ENCODE results near the gene WEE1. TPM values are rescaled to one million over a fixed set of nuclear protein-coding genes. Genes with fewer than 3 reads are reported as not detected.

The WEE1 gene
- polyA plus RNA-seq, 1 experiment = 44.8 TPM

GRCh38 chr11:9571071-9571762 lies 2.3 kb upstream of the WEE1 start:
- Histone ChIP-seq H3K27ac (ENCODE audit: low read depth, low read length) (no peak overlapping the region), H3K27me3 (ENCODE audit: control insufficient read depth, insufficient read depth, low read length) (no peaks in the 10 kb centered on the region), H3K4me3 (ENCODE audit: low read depth, low read length) (no peak overlapping the region), H3K9me3 (ENCODE audit: control insufficient read depth, insufficient read depth, low read length) (no peaks in the 10 kb centered on the region; the same call in 1 of the 2 replicates)
- TF ChIP-seq, protein P1, sequence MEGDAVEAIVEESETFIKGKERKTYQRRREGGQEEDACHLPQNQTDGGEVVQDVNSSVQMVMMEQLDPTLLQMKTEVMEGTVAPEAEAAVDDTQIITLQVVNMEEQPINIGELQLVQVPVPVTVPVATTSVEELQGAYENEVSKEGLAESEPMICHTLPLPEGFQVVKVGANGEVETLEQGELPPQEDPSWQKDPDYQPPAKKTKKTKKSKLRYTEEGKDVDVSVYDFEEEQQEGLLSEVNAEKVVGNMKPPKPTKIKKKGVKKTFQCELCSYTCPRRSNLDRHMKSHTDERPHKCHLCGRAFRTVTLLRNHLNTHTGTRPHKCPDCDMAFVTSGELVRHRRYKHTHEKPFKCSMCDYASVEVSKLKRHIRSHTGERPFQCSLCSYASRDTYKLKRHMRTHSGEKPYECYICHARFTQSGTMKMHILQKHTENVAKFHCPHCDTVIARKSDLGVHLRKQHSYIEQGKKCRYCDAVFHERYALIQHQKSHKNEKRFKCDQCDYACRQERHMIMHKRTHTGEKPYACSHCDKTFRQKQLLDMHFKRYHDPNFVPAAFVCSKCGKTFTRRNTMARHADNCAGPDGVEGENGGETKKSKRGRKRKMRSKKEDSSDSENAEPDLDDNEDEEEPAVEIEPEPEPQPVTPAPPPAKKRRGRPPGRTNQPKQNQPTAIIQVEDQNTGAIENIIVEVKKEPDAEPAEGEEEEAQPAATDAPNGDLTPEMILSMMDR (IDR thresholded peaks at IDR 0.05; ENCODE audit: low read depth, low read length) = no peak
- no peak for DNase-seq (ENCODE audit: low read depth, low spot score)
- POLR2A ChIA-PET = interaction anchor here (1.5 kb wide), 1 partner anchor 111 kb away, joined by 4 read pairs; the partner anchor contains the start of gene ZNF143
- CTCF ChIA-PET = interaction anchor here (1.2 to 1.7 kb wide), 2 partner anchors 36 to 65 kb away, joined by 4 to 7 read pairs; no protein-coding TSS in a partner anchor

- DNase-seq (ENCODE audit: low read depth, low spot score) = no peak
- Histone ChIP-seq H3K27me3 (ENCODE audit: control insufficient read depth, insufficient read depth, low read length) (no peaks in the 10 kb centered on the region), H3K27ac (ENCODE audit: low read depth, low read length) (no peak overlapping the region), H3K4me3 (ENCODE audit: low read depth, low read length) (no peak overlapping the region), H3K9me3 (ENCODE audit: control insufficient read depth, insufficient read depth, low read length) (no peaks in the 10 kb centered on the region; the same call in 1 of the 2 replicates)
- ChIA-PET CTCF (interaction anchor here (1.2 to 1.7 kb wide), 2 partner anchors 37 to 65 kb away, joined by 4 to 7 read pairs; no protein-coding TSS in a partner anchor), POLR2A (interaction anchor here (1.5 kb wide), 1 partner anchor 111 kb away, joined by 4 read pairs; the partner anchor contains the start of gene ZNF143)
- TF ChIP-seq, protein P1 (IDR thresholded peaks at IDR 0.05; ENCODE audit: low read depth, low read length) = no peak
Measured at GRCh38 chr11:9571763-9572115, 1.7 kb upstream of the WEE1 start.

GRCh38 chr11:9573775-9574621 lies 528 bp downstream of the WEE1 start:
- Histone ChIP-seq H3K27ac (ENCODE audit: low read depth, low read length) (peak overlapping the region; percentile 87), H3K27me3 (ENCODE audit: control insufficient read depth, insufficient read depth, low read length) (no peaks in the 10 kb centered on the region), H3K9me3 (ENCODE audit: control insufficient read depth, insufficient read depth, low read length) (no peaks in the 10 kb centered on the region; the same call in 1 of the 2 replicates), H3K4me3 (ENCODE audit: low read depth, low read length) (peak overlapping the region; percentile 82)
- no peak for DNase-seq (ENCODE audit: low read depth, low spot score)
- TF ChIP-seq, protein P1 (IDR thresholded peaks at IDR 0.05; ENCODE audit: low read depth, low read length) = no peak
- ChIA-PET POLR2A (interaction anchor here (0.6 to 1.6 kb wide), 12 partner anchors 17 to 732 kb away, joined by 3 to 21 read pairs (median 4); partner anchors contain the start of genes IPO7 and ZNF143), CTCF (interaction anchor here (1.6 kb wide), 1 partner anchor 39 kb away, joined by 4 read pairs; no protein-coding TSS in a partner anchor)

- H3K9me3 ChIP-seq (ENCODE audit: control insufficient read depth, insufficient read depth, low read length) = no peaks in the 10 kb centered on the region; the same call in 1 of the 2 replicates
- no peaks in the 10 kb centered on the region for H3K27me3 ChIP-seq (ENCODE audit: control insufficient read depth, insufficient read depth, low read length)
- peak overlapping the region; percentile 87 for H3K27ac ChIP-seq (ENCODE audit: low read depth, low read length)
- ChIA-PET POLR2A (interaction anchor here (0.6 to 1.3 kb wide), 5 partner anchors 39 to 181 kb away, joined by 3 to 9 read pairs (median 3); partner anchors contain the start of gene ZNF143), CTCF (interaction anchor here (2.6 kb wide), 1 partner anchor 68 kb away, joined by 11 read pairs; no protein-coding TSS in a partner anchor)
- H3K4me3 ChIP-seq (ENCODE audit: low read depth, low read length) = peak overlapping the region; percentile 82
- no peak for DNase-seq (ENCODE audit: low read depth, low spot score)
- TF ChIP-seq, protein P1 (IDR thresholded peaks at IDR 0.05; ENCODE audit: low read depth, low read length) = no peak
Measured at GRCh38 chr11:9574622-9575259, 1.3 kb downstream of the WEE1 start.
